Activated B cell treated with CpG ODN at 0.5 μM for 24 hours (primary cell): ENCODE results near the gene SP1. TPM values are rescaled to one million over a fixed set of nuclear protein-coding genes. Genes with fewer than 3 reads are reported as not detected.
"Not testable (repeated sequence)": the region's sequence is repeated elsewhere in the genome, so short reads cannot be mapped to it uniquely, and the experiment has no call there.

Source experiments
- ATAC-seq: fragments of 200-7000 bp; cut with Tn5 transposase; one replicate; pipeline ENCODE4 v1.10.0; 2021; ENCODE audit warnings: low read depth, mild to moderate bottlenecking, moderate library complexity
- CTCF ChIA-PET: fragments of 350-600 bp; sonication (Branson Sonifier 250); formaldehyde crosslinking; loops from one replicate; lab custom pipeline; 2021; ENCODE audit warnings: antibody characterized with exemption; lab: Charles Lee
- POLR2A ChIA-PET: fragments of 350-600 bp; sonication (Branson Sonifier 250); formaldehyde crosslinking; loops from one replicate; lab custom pipeline; 2021; ENCODE audit warnings: antibody characterized with exemption; lab: Charles Lee
- DNase-seq: peaks from one replicate; pipeline ENCODE4 v3.0.0; 2022
- H3K27ac Mint-ChIP-seq: one replicate; pipeline ENCODE4 v1.8.0; 2020; ENCODE audit warnings: mixed read lengths
- H3K27me3 Mint-ChIP-seq: one replicate; pipeline ENCODE4 v1.8.0; 2021; ENCODE audit warnings: mixed read lengths
- H3K36me3 Mint-ChIP-seq: one replicate; pipeline ENCODE4 v1.8.0; 2021; ENCODE audit warnings: low read depth, mixed read lengths
- H3K4me1 Mint-ChIP-seq: one replicate; pipeline ENCODE4 v1.8.0; 2021; ENCODE audit warnings: mixed read lengths
- H3K4me3 Mint-ChIP-seq: one replicate; pipeline ENCODE4 v1.8.0; 2020; ENCODE audit warnings: mild to moderate bottlenecking, mixed read lengths
- H3K9me3 Mint-ChIP-seq: one replicate; pipeline ENCODE4 v1.8.0; 2020; ENCODE audit warnings: mixed read lengths
- CTCF ChIP-seq: fragments of 200-600 bp; IDR thresholded peaks from one replicate; pipeline ENCODE4 v1.8.0; 2022; ENCODE audit warnings: antibody characterized with exemption, mild to moderate bottlenecking
- intact Hi-C: fragments of 100-400 bp; cut with micrococcal nuclease; formaldehyde crosslinking; loops from one replicate; pipeline ENCODE4 v1.15.1; 2024
- total RNA-seq: library from RNA; stranded (reverse); gene quantifications from 2 replicates; pipeline ENCODE4 v1.2.3, GENCODE V29; 2022

The SP1 gene
- total RNA-seq, 1 donor from 2014 or later, result 102 TPM

GRCh38 chr12:53430116-53430515, 50.1 kb downstream of the SP1 start:
- no peak overlapping the region for H3K27ac Mint-ChIP-seq
- H3K4me3 Mint-ChIP-seq, result no peak overlapping the region
- ATAC-seq (no peak), DNase-seq (no peak)
- no peaks in the 10 kb centered on the region for H3K27me3 Mint-ChIP-seq
- no peaks in the 10 kb centered on the region for H3K4me1 Mint-ChIP-seq
- TF ChIP-seq CTCF, result no peak
- H3K9me3 Mint-ChIP-seq, result no peaks in the 10 kb centered on the region
- ChIA-PET POLR2A (no interaction called here), CTCF (interaction anchor here (1.4 kb wide), 1 partner anchor 78 kb away, joined by 3 read pairs; no protein-coding TSS in a partner anchor)
- intact Hi-C loops, result no loop called here
- H3K36me3 Mint-ChIP-seq, result no peaks in the 10 kb centered on the region

GRCh38 chr12:53431187-53431586, 51.2 kb downstream of the SP1 start:
- no peak for TF ChIP-seq CTCF
- DNase-seq, result no peak
- no peaks in the 10 kb centered on the region for H3K4me1 Mint-ChIP-seq
- H3K36me3 Mint-ChIP-seq, result no peaks in the 10 kb centered on the region
- ATAC-seq, result no peak
- intact Hi-C loops, result no loop called here
- H3K9me3 Mint-ChIP-seq, result no peaks in the 10 kb centered on the region
- no peaks in the 10 kb centered on the region for H3K27me3 Mint-ChIP-seq
- ChIA-PET CTCF (interaction anchor here (1.4 kb wide), 1 partner anchor 79 kb away, joined by 3 read pairs; no protein-coding TSS in a partner anchor), POLR2A (no interaction called here)
- no peak overlapping the region for H3K27ac Mint-ChIP-seq
- no peak overlapping the region for H3K4me3 Mint-ChIP-seq

- H3K27me3 Mint-ChIP-seq, H3K4me3 Mint-ChIP-seq, DNase-seq, H3K27ac Mint-ChIP-seq, H3K36me3 Mint-ChIP-seq, H3K4me1 Mint-ChIP-seq, intact Hi-C loops, H3K9me3 Mint-ChIP-seq, ATAC-seq: not testable (repeated sequence)
- ChIA-PET CTCF (interaction anchor here (0.7 kb wide), 1 partner anchor 27 kb away, joined by 4 read pairs; no protein-coding TSS in a partner anchor), POLR2A (interaction anchor here (0.6 kb wide), 1 partner anchor 236 kb away, joined by 3 read pairs; no protein-coding TSS in a partner anchor)
Observed at GRCh38 chr12:53435326-53435725, 55.4 kb downstream of the SP1 start.

GRCh38 chr12:53439582-53439981, 59.6 kb downstream of the SP1 start:
- intact Hi-C loops, ATAC-seq, H3K27ac Mint-ChIP-seq, H3K27me3 Mint-ChIP-seq, H3K9me3 Mint-ChIP-seq, CTCF ChIA-PET, H3K4me3 Mint-ChIP-seq, DNase-seq: not testable (repeated sequence)
- Mint-ChIP-seq H3K36me3 (peaks cover 26% of the 10 kb centered on the region), H3K4me1 (peaks cover 29% of the 10 kb centered on the region)
- POLR2A ChIA-PET, result interaction anchor here (0.8 to 2.5 kb wide), 3 partner anchors 11 to 61 kb away, joined by 3 to 12 read pairs (median 5); partner anchors contain the start of gene TARBP2

GRCh38 chr12:53441040-53441833, 61.3 kb downstream of the SP1 start, which contains the start of gene PRR13:
TSS of gene PRR13 (plus strand) at chr12:53441734. CDS start at chr12:53442715, 981 bp downstream.
- ChIA-PET CTCF (interaction anchor here (1.0 to 1.2 kb wide), 3 partner anchors 89 to 116 kb away, joined by 3 to 4 read pairs (median 3); no protein-coding TSS in a partner anchor), POLR2A (interaction anchor here (0.6 to 2.5 kb wide), 17 partner anchors 9 to 312 kb away, joined by 3 to 14 read pairs (median 4); partner anchors contain the start of genes AAAS, PCBP2, PFDN5 and SP1)
- Mint-ChIP-seq H3K4me3 (peak within 1 kb of the TSS; percentile 93), H3K27me3 (no peaks in the 10 kb centered on the region), H3K36me3 (peaks cover 43% of the 10 kb centered on the region), H3K4me1 (peaks cover 40% of the 10 kb centered on the region), H3K9me3 (no peaks in the 10 kb centered on the region), H3K27ac (peak within 1 kb of the TSS; percentile 93)
- ATAC-seq (peak; percentile 98), DNase-seq (peak; percentile 88)
- intact Hi-C loops, result loop anchor here (1.0 kb wide), 9 partner anchors 10 to 286 kb away; partner anchors contain the start of genes AAAS and CALCOCO1
- no peak for TF ChIP-seq CTCF

- no peaks in the 10 kb centered on the region for H3K27me3 Mint-ChIP-seq
- H3K4me1 Mint-ChIP-seq, result peaks cover 45% of the 10 kb centered on the region
- H3K36me3 Mint-ChIP-seq, result peaks cover 63% of the 10 kb centered on the region
- no peak for ATAC-seq
- ChIA-PET POLR2A (interaction anchor here (0.6 kb wide), 1 partner anchor 90 kb away, joined by 5 read pairs; no protein-coding TSS in a partner anchor), CTCF (no interaction called here)
- H3K4me3 Mint-ChIP-seq, result peak overlapping the region; percentile 24
- intact Hi-C loops, result no loop called here
- no peak for DNase-seq
- no peak for TF ChIP-seq CTCF
- H3K27ac Mint-ChIP-seq, result peak overlapping the region; percentile 41
- no peaks in the 10 kb centered on the region for H3K9me3 Mint-ChIP-seq
Observed at GRCh38 chr12:53443955-53444354, 64.0 kb downstream of the SP1 start.

GRCh38 chr12:53444593-53445325, 64.8 kb downstream of the SP1 start:
- H3K27me3 Mint-ChIP-seq, CTCF ChIA-PET, H3K27ac Mint-ChIP-seq, DNase-seq, H3K9me3 Mint-ChIP-seq, intact Hi-C loops, ATAC-seq: not testable (repeated sequence)
- peaks cover 45% of the 10 kb centered on the region for H3K4me1 Mint-ChIP-seq
- POLR2A ChIA-PET, result interaction anchor here (0.5 to 0.6 kb wide), 2 partner anchors 26 to 91 kb away, joined by 3 to 5 read pairs; no protein-coding TSS in a partner anchor
- peaks cover 63% of the 10 kb centered on the region for H3K36me3 Mint-ChIP-seq
- H3K4me3 Mint-ChIP-seq, result peak overlapping the region; percentile 24
